Gastrocnemius medialis (tissue), 4 donors: ENCODE data around the gene PPP2R5C.

Source experiments
- POLR2A ChIP-seq, 2 donors: fragments of 450-650 bp; IDR thresholded peaks; one replicate each; pipeline ENCODE4 v1.6.1; 2017; ENCODE audit warnings: antibody characterized with exemption in 2 of 2, mild to moderate bottlenecking in 2 of 2, moderate library complexity in 2 of 2
- TF ChIP-seq, protein P1 (sequence below), 5 experiments: fragments of 450-650 bp in 3 of 5; fragments of 200-600 bp in 2 of 5; sonication (generic) in 2 of 5; IDR thresholded peaks in 4 of 5; conservative IDR thresholded peaks in 1 of 5; 1 replicate in 4 of 5; 2 replicates in 1 of 5; pipeline ENCODE4 v1.5.1; 2016 to 2019; ENCODE audit warnings: antibody characterized with exemption in 5 of 5, mild to moderate bottlenecking in 3 of 5, moderate library complexity in 3 of 5

DNA sequence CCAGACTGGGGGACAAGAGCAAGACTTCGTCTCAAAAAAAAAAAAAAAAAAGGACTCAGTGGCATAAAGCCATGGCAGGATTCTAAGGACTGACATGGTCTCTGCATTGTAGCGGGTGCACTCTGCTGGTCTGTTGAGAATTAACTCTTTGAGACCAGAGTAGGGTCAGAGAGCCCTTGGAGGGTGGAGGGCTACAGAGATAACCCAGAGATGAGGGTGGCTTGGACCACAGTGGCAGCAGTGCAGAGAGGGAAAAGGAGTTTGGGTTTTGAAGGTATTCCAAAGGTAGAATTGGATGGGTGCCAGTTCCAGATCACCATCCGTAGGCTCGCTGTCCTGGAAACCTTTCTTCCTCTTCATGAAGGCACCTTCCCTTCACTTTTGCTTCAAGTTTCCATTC is 188.6 kb downstream of the PPP2R5C start:
- TF ChIP-seq, protein P1, sequence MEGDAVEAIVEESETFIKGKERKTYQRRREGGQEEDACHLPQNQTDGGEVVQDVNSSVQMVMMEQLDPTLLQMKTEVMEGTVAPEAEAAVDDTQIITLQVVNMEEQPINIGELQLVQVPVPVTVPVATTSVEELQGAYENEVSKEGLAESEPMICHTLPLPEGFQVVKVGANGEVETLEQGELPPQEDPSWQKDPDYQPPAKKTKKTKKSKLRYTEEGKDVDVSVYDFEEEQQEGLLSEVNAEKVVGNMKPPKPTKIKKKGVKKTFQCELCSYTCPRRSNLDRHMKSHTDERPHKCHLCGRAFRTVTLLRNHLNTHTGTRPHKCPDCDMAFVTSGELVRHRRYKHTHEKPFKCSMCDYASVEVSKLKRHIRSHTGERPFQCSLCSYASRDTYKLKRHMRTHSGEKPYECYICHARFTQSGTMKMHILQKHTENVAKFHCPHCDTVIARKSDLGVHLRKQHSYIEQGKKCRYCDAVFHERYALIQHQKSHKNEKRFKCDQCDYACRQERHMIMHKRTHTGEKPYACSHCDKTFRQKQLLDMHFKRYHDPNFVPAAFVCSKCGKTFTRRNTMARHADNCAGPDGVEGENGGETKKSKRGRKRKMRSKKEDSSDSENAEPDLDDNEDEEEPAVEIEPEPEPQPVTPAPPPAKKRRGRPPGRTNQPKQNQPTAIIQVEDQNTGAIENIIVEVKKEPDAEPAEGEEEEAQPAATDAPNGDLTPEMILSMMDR (IDR thresholded peaks at IDR 0.05 in 4 of 5, conservative IDR thresholded peaks at IDR 0.05 in 1 of 5) = no peak
- TF ChIP-seq POLR2A (IDR thresholded peaks at IDR 0.05) = no peak
